GM18861 (cell line): ENCODE results near the gene WBP1L.
"Not testable (repeated sequence)": the region's sequence is repeated elsewhere in the genome, so short reads cannot be mapped to it uniquely, and the experiment has no call there.

Experiments used
- ATAC-seq: cut with Tn5 transposase; IDR thresholded peaks from one replicate; pipeline ENCODE4 v1.9.1; 2021; ENCODE audit not compliant: unreplicated experiment

The WBP1L gene

DNA sequence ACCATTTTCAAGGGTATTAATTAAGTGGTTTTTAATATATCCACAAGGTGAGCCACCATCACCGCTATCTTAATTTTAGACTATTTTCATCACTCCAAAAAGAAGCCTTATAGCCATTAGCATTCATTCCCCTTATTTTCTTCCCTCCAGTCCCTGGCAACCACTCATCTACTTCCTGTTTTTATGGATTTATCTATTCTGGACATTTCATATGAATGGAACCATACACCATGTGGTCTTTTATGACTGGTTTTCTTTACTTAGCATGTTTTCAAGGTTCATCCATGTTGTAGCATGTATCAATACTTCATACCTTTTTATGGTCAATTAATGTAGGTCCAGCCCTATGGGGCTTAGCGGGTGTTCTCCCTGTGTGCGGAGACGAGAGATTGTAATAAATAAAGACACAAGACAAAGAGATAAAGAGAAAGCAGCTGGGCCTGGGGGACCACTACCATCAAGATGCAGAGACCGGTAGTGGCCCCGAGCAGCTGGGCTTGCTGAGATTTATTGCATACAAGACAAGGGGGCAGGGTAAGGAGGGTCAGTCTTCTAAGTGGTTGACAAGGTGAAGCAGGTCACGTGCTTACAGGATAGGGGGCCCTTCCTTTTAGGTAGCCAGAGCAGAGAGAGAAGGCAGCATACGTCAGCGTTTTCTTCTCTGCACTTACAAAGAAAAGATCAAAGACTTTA lies 14.6 kb downstream of the WBP1L start:
- ATAC-seq, result no peak

DNA sequence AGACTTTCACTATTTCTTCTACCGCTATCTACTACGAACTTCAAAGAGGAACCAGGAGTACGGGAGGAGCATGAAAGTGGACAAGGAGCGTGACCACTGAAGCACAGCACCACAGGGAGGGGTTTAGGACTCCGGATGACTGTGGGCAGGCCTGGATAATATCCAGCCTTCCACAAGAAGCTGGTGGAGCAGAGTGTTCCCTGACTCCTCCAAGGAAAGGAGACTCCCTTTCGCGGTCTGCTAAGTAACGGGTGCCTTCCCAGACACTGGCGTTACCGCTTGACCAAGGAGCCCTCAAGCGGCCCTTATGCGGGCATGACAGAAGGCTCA lies 15.2 kb downstream of the WBP1L start:
- not testable (repeated sequence) for ATAC-seq

DNA sequence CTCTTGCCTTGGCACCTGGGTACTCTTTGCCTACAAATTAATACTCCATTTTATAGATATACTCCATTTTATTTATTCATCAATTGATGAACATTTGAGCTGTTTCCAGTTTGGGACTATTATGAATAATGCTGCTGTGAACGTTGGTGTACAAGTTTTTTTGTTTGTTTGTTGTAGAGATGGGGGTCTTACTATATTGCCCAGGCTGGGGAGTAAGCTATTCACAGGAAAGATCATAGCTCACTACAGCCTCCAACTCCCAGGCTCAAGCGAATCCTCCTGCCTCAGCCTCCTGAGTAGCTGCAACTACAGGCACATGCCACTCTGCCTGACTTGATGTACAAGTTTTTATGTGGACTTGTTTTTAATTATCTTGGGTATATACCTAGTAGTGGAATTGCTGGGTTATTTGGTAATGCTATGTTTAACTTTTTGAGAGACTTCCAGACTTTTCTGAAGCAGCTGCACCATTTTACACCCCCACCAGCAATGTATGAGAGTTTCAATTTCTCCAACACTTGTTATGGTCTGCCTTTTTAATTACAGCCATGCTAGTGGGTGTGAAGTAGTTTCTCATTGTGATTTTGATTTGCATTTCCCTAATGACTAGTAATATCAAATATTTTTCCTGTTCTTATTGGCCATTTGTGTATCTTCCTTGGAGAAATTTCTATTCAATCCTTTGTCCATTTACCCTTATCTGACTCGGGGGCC lies 15.9 kb downstream of the WBP1L start:
- ATAC-seq, result no peak

DNA sequence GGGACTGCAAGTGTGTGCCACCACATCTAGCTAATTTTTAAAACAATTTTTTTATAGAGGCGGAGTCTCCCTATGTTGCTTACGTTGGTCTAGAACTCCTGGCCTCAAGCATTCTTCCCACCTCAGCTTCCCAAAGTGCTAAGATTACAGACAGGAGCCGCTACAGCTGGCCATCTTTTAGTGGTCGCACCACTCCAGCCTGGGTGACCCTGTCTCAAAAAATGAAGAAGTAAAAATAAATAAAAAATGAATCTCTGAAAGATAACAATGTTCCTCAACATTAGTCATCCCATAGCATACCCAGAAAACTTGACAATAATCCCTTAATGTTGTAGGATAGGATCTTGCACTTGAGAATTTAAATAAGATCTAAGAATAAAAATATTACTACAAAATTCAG lies 18.2 kb downstream of the WBP1L start:
- ATAC-seq, result no peak

DNA sequence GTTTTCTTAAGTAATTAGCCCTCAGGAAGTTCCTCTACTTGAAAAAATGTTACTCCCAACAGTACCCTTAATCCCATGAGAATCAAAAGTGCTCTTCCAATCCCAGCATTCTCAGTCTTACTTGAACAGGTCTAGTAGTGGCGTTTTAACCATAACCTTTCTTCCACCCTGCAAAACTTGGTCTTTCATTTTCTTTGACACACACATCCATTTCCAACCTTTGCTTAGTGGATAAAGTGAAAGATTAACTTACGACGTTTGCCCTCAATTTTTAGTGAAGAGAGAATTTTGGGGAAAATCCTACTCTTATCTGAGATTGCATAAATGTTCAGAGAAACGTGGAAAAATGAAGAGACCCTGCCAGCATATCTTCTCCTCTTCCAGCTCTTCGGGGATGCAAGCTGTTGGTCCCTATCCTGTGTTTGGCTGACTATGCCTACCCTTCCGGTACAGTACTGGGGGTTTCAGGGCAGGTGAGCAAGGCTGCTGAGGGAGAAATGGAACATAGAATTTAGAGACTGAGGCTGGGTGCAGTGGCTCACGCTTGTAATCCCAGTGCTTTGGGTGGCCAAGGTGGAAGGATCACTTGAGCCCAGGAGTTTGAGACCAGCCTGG lies 18.8 kb downstream of the WBP1L start:
- ATAC-seq, result no peak

DNA sequence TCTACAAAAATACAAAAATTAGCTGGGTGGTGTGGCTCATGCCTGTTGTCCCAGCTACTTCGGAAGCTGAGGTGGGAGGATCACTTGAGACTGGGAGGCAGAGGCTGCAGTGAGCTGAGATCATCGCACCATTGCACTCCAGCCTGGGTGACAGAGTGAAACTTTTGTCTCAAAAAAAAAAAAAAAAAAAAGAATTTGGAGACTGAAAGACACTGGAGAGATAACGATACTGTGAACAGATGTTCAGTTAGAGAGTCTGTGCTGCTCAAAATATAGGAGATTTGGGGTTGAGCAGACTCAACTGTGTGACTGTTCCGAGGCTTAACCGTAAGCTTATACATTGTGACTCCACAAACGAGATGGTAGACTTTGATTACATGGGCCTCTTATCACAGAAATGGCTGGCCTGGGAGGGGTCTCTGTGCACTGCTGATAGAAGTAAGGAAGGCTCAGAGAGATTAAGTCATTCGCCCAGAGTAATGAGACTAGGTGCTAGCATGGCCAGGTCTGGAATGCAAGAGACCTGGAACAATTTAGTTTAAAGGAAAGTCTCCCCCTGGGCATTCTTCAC lies 19.4 kb downstream of the WBP1L start:
- no peak for ATAC-seq

DNA sequence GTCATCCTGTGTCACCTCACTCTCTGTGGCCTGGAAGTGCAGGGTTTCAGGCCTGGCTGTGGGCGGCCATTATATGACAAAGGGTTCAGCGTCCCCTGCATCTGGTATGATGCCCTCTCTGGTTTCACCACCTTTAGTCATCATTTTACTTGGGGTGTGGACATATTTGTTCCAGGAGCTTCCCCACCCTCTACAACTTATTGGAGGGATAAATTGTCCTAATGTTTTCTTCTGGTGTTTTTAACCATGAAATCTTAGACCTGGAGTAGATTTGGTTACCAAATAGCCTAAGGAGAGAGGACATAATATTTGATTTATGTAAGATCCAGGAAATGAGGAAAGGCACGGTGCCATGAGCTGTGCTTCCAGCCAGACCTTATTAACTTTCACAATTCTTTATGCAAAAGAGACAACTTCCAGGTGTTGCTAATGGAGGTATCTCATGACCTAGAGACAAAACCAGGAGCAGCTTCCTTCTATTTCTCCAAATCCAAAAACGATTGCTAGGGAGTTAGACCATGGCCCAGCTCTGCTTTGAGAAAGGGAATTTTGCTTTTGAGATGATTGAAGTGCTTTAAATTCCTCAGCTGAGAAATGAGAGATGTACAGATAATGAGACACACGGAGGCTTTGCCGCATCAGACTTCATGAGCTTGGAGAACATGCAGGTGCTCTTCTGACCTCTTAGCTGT lies 20.9 kb downstream of the WBP1L start:
- no peak for ATAC-seq

DNA sequence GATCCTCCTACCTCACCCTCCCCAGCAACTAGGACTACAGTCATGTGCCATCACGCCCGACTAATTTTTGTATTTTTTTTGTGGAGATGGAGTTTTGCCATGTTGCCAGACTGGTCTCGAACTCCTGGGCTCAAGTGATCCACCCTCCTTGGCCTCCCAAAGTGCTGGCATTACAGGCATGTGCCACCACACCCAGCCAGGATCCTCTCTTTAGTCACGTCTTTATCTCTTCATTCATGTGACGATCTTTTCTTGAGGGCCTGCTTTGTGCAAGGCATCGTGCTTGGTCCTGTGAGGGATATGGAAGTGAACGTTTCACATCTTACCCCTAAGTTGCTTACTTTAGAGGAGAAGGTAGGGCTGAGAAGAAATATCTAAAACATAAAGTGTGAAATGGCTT lies 21.6 kb downstream of the WBP1L start:
- ATAC-seq, result no peak

DNA sequence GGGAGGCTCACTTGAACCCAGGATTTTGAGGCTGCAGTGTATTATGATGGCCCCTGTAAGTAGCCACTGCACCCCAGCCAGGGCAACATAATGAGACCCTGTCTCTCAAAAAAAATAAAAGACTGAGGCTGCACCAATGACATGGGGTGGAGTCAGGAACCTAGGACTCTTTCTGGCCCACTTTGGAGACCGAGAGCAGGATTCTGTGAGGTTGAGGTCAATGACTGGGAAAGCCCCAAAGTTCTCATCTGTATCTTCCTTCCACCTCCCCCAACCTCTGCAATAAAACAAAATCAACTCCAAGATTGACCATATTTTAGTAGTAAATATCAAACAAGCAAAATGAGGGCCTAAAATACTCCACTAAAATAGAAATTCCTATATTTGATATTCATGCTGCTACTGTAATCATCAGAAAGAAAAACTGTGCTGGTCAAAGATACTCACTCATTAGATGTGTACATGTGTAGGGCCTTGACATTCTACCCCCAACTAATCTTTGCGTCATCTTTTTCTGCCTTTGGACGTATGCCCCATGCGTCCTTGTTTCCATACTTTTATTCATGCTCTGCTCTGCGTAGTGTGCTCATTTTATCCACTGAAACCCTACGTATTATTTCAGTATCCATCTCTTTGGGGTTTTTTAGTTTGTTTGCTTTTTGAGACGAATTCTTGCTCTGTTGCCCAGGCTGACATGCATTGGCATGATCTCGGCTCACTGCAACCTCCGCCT lies 23.8 kb downstream of the WBP1L start:
- ATAC-seq, result no peak

DNA sequence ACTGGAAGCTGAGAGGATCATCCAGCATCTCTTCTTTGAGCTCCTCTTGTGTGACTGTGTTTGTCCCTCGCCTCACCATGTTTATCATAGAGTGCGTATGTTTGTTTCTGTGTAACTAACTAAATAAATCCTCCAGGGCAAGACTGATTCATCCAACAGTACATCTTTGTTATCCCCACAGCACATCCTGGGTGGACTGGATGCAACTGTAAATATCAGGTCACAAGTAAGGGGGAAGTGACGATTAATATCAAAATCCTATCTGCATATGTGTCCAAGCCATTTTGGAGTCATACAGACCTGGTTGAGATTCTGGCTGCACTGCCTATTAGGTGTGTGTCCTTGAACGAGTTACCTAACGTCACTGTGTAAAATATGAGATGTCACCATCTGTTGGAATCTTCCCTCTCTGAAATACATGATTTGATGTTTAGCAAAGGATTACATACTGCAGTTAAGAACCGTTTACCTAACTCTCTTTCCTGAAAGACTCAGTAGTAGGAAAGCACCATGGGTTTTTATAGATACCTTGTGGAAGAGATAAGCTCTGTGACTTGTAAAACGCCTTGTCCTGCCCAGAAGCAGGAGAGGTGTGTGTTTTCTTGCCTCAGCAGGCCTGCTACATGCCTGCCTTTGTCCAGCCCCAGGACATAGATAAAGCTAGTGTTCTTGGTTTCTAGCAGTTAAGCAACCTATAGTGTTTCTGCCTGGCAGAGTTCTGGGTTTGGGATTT lies 25.8 kb downstream of the WBP1L start:
- no peak for ATAC-seq

DNA sequence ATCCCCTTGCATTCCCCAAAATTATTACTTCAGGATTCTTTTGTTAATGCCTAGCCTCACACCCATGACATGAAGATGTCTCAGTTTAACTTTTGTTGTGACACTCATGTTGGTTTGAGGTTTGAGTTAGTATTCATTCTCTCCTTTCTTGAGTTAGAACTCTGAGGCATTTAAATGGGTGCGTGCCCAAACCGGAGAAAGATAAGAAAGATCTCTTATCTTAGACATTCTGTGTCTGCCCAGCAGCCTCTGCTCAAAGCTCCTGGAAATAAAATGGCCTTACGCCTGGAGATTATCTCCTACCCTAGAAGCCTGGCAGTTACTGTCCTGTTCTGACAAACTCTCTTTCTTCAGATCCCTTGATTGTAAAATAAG lies 26.3 kb downstream of the WBP1L start:
- ATAC-seq, result no peak

DNA sequence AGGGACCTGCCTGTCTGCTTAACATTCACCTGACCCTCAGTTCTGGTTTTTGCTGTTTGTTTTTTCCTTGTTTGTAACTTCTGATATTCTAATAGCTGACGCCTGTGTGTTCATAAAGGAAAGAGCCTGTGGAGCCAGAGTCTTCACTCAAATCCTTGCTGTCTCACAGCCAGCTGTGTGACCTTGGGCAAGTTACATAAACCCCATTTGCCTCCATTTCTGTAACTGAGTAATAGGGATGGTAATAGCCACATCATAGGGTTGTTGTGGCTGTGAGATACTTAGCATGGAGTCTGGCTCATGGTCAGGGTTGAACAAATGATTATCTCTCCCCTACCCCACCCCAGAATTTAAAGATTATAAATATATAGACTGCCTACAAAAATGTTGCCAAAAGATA lies 27.0 kb downstream of the WBP1L start:
- ATAC-seq, result no peak

DNA sequence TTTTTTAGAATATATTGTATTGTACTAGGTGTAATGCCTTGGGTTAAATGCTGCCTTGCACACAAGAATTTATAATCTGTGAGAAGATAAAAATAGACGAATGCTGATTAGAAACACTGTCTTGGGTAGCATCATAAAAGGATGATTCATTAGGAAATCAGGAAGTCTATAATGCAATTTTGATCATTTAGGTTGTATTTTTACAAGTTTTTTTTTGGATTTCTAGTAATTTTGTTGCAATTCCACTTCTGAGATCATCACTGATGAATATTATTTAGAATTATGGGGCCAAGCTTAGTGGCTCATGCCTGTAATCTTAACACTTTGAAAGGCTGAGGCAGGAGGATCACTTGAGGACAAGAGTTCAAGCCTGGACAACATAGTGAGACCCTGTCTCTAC lies 29.6 kb downstream of the WBP1L start:
- no peak for ATAC-seq

DNA sequence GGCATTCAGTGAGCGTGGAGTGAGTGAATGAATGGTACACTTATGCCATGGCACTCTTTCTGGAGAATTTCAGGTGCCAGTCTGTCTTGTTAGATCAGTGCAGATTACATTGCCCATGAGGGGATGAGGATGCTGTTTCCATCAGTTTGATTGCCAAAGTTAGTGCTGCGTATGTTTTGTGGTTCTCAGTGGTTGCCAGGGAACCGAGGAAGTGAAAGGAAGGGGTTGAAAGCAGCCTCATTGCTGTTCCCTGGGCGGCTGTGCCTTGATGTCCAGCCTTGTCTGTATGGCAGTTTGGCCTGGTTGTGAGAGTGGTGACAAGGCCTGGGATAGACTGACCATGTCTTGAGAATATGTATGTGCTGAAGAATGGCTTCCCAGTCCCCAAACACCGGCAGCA lies 30.2 kb downstream of the WBP1L start:
- no peak for ATAC-seq

DNA sequence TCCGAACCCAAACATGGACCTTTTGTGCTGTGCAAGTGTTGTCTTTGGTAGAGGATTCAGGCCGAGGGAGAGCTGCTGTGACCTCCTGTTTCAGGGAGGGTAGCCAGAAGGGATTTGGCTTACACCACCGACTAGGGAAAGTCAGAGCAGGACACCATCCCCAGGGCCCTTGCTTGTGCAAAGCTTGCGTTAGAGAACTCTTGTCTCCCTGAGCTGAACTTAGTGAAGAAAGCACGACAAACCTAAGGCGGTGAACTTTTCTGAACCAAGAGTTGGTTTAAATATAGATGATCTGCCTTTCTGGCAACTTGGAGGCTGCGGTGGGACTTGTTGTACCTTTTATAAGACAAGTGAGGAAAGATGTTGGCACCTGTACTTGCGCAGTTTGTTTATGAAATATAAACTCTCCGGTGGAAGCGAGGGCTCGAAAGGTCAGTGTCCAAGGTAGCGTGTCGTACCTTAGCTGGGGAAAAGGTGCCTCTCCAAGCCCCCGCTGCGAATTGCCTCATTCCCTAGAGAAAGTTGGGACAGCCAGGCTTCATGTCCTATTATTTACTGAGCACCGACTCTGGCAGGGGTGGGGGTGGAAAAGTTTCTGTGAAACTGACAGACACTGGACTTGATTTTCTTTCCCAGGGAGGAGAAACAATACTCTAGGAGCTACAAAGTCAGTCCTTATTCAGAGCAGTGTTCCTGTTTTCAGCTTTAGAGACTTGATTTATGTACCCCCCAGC lies 31.6 kb downstream of the WBP1L start:
- ATAC-seq, result no peak

DNA sequence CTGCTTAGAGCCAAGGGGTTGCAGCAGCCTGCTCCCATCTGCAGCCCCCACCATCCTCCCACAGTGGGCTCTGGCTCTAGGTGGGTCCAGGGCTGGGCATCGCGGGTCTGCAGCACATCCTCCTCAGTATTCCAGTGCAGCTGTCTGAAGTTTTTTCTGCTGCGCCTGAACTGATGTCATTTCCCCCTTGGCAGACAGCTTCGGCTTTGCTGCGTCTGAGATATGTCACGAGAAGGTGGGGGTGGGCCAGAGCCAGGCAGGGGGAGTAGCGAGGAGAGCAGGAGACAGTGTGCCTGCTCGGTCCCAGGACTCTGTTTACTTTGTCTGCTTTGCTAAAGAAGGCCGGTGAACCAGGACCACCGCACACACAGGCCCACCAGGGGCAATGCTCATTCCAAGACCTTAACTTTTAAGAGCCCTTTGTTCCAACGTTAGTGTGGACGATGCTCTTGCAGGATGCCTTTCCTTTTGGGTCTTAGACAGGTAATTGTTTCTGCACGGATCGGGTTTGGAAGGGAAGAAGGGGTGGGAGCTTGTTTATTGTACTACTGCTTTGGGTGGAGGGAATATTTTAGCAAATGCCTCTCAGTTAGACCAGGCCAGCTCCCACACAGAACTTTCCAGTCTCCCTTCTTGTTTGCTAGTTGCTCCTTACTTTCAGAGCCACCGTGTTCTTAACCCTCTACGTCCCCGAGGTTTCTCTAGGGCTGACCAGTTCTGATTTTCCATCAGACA lies 32.4 kb downstream of the WBP1L start:
- ATAC-seq, result no peak

DNA sequence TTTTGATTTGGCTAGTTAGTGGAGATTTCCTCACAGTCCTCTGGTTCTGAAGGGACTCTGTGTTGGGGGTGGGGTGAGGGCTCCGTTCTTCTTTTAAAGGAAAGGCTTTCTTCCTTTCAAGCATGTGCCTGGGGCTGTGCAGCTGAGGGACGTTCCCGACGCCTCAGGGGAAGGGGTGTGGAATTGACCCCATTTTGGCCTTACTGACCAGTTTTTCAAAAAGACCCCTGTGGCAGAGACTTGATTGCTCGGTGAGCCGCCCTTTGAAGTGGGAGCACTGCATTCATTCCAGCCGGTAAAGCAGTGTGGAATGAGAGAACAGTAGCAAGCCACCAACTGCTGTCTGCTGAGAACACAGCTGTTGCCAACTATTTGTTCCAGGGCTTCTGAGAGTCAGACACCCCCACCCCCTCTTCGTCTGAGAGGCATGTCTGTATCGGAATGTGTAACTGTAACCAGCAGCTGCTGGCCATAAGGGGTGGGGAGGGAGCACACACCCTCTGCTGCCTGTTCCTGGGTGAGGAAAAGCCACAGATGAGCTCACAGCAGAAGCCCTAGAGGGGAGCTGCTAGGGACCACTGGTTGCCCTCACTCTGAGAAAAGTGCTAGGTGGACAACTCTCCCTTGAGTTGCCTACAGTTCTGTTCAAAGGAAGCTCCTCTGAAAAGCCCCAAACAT lies 33.2 kb downstream of the WBP1L start:
- no peak for ATAC-seq

DNA sequence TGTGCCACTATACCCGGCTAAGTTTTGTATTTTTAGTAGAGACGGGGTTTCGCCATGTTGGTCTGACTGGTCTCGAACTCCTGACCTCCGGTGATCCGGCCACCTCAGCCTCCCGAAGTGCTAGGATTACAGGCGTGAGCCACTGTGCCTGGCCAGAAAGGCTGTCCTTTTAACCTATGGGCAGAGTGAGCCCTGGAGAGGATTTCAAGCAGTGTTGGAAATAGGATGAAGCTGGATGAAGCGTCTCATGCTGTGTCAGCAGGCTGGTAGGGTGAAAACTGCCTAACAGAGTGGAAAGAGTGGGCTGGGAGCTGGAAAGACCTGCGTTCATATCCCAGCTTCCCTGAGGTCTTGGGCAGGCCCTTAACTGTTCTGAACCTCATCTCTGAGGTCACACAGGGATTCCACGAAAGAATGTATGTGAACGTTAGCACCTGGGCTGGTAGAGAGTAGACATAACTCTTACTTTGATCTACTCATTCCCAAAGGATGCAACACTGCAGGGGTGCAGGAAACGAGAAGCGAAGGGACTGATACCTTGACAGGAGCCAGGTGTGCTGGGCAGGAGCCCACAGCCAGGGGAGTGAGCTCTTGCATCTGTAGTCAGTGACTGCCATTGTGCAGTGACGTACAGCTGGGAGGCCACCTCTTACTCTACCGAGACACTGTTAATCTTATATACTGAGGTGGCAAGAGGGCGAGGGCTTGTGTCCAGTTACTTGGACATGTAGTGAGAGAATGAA lies 34.1 kb downstream of the WBP1L start:
- ATAC-seq, result no peak
